Measurements from ENCODE around the gene ATP2B3.

- TF ChIP-seq POLR2A (IDR thresholded peaks at IDR 0.05), result no peak
- no peak for TF ChIP-seq CTCF (IDR thresholded peaks at IDR 0.05)
Measured at GRCh38 chrX:153603131-153603656, 85.8 kb downstream of the ATP2B3 start.

Measured in heart left ventricle (tissue), 13 donors.